T-helper 2 cell treated with Interferon-gamma antibody and Interleukin-4, amounts not matched to agents 100 ng/mL and 5 ng/mL, for 36 hours (primary cell): ENCODE measurements around the gene TPCN1. TPM values are rescaled to one million over a fixed set of nuclear protein-coding genes. Genes with fewer than 3 reads are reported as not detected.

Source experiments
- intact Hi-C: fragments of 100-400 bp; cut with micrococcal nuclease; formaldehyde crosslinking; loops from one replicate; pipeline ENCODE4 v1.15.1; 2023
- total RNA-seq: library from RNA; stranded (reverse); gene quantifications from 2 replicates; pipeline ENCODE4 v1.2.3, GENCODE V29; 2022

TPCN1 gene
- total RNA-seq, 1 donor from 2014 or later = 34.2 TPM

DNA sequence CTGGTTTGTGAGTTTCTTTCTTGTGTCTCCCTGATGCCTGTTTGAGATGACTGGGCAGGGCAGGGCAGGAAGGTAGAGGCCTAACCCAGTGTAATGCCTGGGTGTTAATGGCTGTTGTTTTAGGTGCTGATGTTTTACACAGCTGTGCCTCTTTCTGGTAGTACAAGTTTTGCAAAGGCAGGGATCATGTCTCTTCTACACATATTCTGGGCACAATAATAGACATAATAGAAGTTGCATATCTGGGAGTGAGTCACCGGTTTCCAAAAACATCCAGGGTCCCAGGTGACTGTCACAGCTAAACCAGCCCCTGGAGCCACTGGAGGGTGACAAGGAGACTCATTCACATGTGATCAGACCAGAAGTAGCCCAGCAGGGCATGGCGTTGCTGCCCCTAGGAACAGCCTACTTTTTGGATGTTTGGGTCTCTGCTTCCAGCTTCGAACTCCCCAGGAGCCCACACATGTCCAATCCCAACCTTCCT lies 18.1 kb downstream of the TPCN1 start:
- intact Hi-C loops = no loop called here

GRCh38 chr12:113239811-113240331 lies 18.6 kb downstream of the TPCN1 start:
- intact Hi-C loops = no loop called here

- intact Hi-C loops = no loop called here
Measured at GRCh38 chr12:113240395-113240794, 19.1 kb downstream of the TPCN1 start.

DNA sequence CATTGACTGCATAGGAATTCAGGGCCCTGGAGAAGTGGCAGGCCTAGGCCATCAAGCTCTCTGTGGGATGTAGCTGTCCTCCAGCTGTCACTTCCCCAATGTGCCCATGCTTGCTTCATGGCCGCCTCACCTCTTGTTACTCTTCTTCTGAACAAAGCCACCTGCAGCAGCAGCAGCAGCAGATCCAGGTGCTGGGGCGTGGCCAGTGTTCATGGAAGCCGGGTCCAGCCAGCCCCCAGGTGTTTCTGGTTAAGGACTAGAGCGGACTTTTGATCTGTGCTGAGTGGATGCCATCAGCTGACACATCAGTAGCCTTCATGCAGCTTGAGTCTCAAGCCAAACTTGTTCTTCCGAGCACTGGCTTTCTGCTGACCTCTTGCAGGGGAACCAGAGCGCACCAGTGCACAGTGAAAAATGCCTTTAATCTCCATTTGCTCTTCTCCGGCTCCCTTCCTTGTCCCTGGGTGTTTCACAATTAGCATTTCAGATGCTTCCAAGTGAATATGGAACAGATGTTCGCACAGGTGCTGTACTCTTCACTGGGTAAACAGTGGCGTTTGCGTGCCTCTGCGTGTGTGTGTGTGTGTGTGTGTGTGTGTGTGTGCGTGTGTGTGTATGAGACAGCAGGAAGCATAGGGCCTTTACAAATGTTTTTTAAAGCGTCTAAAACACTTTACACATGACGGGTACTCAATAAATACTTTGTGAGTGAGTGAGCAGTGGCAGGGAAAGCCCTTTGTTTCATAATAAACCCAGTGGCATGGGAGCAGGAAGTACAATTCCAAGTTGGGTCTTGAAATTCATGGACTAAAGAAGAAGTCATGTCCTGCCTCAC lies 20.1 kb downstream of the TPCN1 start:
- intact Hi-C loops = no loop called here

- intact Hi-C loops = no loop called here
Measured at GRCh38 chr12:113242026-113242418, 20.8 kb downstream of the TPCN1 start.

DNA sequence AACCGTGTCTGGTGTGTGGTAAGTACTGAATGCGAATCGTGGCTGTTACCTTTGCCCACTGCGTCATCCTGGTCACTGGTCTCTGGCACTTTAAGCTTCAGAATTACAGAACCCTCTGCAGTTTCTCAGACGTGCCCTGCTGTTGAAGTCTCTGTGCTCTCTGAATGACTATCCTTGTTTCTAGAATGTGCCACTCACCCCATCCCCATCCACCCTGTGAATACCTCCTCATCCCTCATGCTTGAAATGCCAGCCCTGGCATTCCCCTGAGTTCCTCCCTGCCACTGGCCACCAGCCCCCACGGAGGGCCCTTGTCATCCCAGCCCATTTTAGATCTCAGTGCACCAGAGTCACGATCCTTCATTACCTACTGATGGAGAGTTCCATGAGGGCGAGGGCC lies 21.3 kb downstream of the TPCN1 start:
- intact Hi-C loops = no loop called here

- intact Hi-C loops = no loop called here
Measured at GRCh38 chr12:113244047-113244460, 22.8 kb downstream of the TPCN1 start.

GRCh38 chr12:113244478-113244958 lies 23.3 kb downstream of the TPCN1 start:
- intact Hi-C loops = no loop called here

DNA sequence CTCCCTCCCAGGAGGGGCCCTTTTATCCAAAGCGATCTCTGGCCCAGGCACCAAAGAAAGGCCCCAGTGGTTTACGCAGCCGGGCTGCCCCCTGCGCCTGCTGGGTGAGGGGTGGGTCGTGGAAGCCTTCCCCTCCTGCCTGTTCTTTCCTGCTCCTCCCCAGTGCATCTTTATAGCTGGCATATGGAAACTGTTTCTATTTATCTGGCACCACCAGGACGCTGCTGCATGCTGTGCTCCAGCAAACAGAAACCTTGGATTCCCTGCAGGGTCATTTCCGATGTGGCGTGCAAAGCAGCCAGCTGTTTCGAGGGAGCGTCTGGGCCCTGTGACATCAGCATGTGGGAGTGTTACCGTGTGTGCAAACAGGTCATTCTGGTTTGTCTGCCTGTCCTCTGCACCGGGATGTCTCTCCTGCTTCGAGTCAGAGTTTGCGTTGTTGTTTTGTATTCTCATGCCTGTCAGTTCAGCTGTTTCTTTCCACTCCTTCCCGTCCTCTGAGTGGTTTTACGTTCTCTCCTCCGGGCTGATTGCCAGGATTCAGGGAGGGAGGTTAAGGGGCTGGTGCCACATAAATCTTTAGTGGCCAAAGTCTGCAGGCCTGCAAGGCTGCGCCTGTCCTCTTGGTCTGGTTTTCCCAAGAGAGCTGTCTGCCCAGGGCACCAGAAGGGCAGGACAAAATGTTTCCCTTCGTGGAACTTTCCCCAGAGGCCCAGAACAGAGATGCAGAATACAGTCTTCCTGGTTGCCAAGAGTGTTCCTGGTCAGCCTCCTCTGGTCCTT lies 24.6 kb downstream of the TPCN1 start:
- intact Hi-C loops = no loop called here

GRCh38 chr12:113246478-113247122 lies 25.3 kb downstream of the TPCN1 start:
- intact Hi-C loops = no loop called here

GRCh38 chr12:113247123-113248050 lies 26.1 kb downstream of the TPCN1 start:
- intact Hi-C loops = no loop called here

- intact Hi-C loops = no loop called here
Measured at GRCh38 chr12:113248051-113248825, 27.0 kb downstream of the TPCN1 start.

GRCh38 chr12:113248842-113249435 lies 27.7 kb downstream of the TPCN1 start:
- intact Hi-C loops = no loop called here

DNA sequence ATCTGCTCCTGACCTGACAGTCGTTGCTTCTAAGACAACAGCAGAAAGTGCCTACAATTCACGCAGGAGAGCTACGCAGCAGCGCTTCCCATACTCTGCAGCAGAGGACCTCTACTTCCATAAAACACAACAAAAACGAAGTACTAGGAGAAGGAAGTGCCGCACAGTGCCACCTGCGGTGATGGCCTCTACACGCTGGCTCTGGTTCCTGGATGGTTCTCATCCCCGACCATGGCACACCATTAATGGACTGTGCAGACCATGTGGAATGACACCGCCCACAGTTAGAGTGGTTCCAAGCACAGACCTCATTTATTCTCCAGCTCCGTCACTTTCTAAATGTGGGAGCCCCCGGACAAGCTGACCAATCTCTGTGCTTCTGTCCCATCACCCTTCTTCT lies 28.3 kb downstream of the TPCN1 start:
- intact Hi-C loops = no loop called here

GRCh38 chr12:113250045-113250444 lies 28.8 kb downstream of the TPCN1 start:
- intact Hi-C loops = no loop called here

- intact Hi-C loops = no loop called here
Measured at GRCh38 chr12:113251404-113252070, 30.3 kb downstream of the TPCN1 start.

- intact Hi-C loops = no loop called here
Measured at GRCh38 chr12:113252494-113252893, 31.2 kb downstream of the TPCN1 start.

GRCh38 chr12:113253532-113254285 lies 32.4 kb downstream of the TPCN1 start:
- intact Hi-C loops = no loop called here
